ENCODE results near the gene TCP11L2. TPM values are rescaled to one million over a fixed set of nuclear protein-coding genes. Genes with fewer than 3 reads are reported as not detected.

TCP11L2 gene
- total and polyA plus RNA-seq, 2 of the 4 experiments (the other 2 are of a cell fraction) = 7.3 to 32.8 TPM

GRCh38 chr12:106305376-106305775 lies 2.8 kb downstream of the TCP11L2 start:
- DNase-seq (peak; percentile 32), ATAC-seq (ENCODE audit: low read depth) (no peak)
- H2BK20ac ChIP-seq (ENCODE audit: low read depth, low read length) = no peak overlapping the region
- TF ChIP-seq CEBPB (IDR thresholded peaks at IDR 0.05; ENCODE audit: low read depth, low read length) (0 out of 2 replicates have a peak, but pooled peaks have one; percentile 9), MXI1 (IDR thresholded peaks at IDR 0.05; ENCODE audit: borderline replicate concordance, low read depth, low read length) (no peak), NFE2L2 (IDR thresholded peaks at IDR 0.05; ENCODE audit: low read depth, low read length) (no peak), RAD21 (IDR thresholded peaks at IDR 0.05; ENCODE audit: low read length) (no peak), SMC3 (IDR thresholded peaks at IDR 0.05; ENCODE audit: low read depth, low read length) (no peak)
- no peak overlapping the region for H2AFZ ChIP-seq (replicated peaks; ENCODE audit: low read length, poor library complexity)
- H3K27me3 ChIP-seq (ENCODE audit: control insufficient read depth, insufficient read depth, low read length) = no peaks in the 10 kb centered on the region
- H2BK120ac ChIP-seq (ENCODE audit: low read depth, low read length) = no peak overlapping the region
- no peak overlapping the region for H3K4ac ChIP-seq (ENCODE audit: low read depth, low read length)
- no peak overlapping the region for H4K5ac ChIP-seq (ENCODE audit: low read depth, low read length)
- H3K18ac ChIP-seq (ENCODE audit: low read depth, low read length) = no peak overlapping the region
- peaks cover 21% of the 10 kb centered on the region for H3K4me1 ChIP-seq (ENCODE audit: control insufficient read depth, insufficient read depth, low read length)
- POLR2A ChIA-PET (ENCODE audit: unreplicated experiment) = no interaction called here
- intact Hi-C loops (cut with micrococcal nuclease) = no loop called here
- H3K56ac ChIP-seq (ENCODE audit: extremely low read depth, insufficient read depth, low read length) = no peak overlapping the region
- WGBS, 2 experiments (ENCODE audit: extremely low coverage in 2 of 2, insufficient read length in 1 of 2) = 75% methylated on average over 2 of the region's 5 CpGs; no CpG with 5 or more reads in 1 of the 2 experiments
- H3K23ac ChIP-seq (ENCODE audit: low read depth, low read length) = no peak overlapping the region
- H3K9me3 ChIP-seq (ENCODE audit: control insufficient read depth, insufficient read depth, low read length) = no peaks in the 10 kb centered on the region
- H3K4me2 ChIP-seq (ENCODE audit: low read depth, low read length) = no peak overlapping the region
- no peak overlapping the region for H3K4me3 ChIP-seq (ENCODE audit: insufficient read depth, low read depth, low read length)
- H3K36me3 ChIP-seq (ENCODE audit: control insufficient read depth, insufficient read depth, low read length) = no peaks in the 10 kb centered on the region
- no peak overlapping the region for H2AK5ac ChIP-seq (ENCODE audit: low read depth, low read length)
- H3K14ac ChIP-seq (replicated peaks; ENCODE audit: low read depth, low read length) = no peak overlapping the region
- H3K9ac ChIP-seq (ENCODE audit: low read depth, low read length) = no peak overlapping the region
- H3K9me1 ChIP-seq (ENCODE audit: insufficient read depth, low read length) = peaks cover 18% of the 10 kb centered on the region
- H4K91ac ChIP-seq (ENCODE audit: insufficient read depth, low read depth, low read length) = no peak overlapping the region
- in situ Hi-C loops (cut with MboI; ENCODE audit: low sequenced_read_pairs) = no loop called here
- CTCF ChIA-PET = no interaction called here
- dilution Hi-C loops (cut with HindIII; ENCODE audit: low sequenced_read_pairs, unreplicated experiment) = no loop called here
- H4K20me1 ChIP-seq (ENCODE audit: insufficient read depth, low read length) = no peaks in the 10 kb centered on the region
- H3K27ac ChIP-seq (ENCODE audit: insufficient read depth, low read length) = no peak overlapping the region
- no peak overlapping the region for H4K8ac ChIP-seq (ENCODE audit: low read depth in 2 of 2, low read length in 2 of 2)
- H3K79me1 ChIP-seq (ENCODE audit: low read depth in 1 of 2, low read length in 2 of 2) = peaks cover 4 to 32% of the 10 kb centered on the region in 2 experiments; a peak in 3 of 4 replicates
- no peak overlapping the region for H2AK9ac ChIP-seq (replicated peaks; ENCODE audit: low read depth, low read length, poor library complexity)
- no TSS peak for BruUV-seq (replicated peaks)
- H2BK15ac ChIP-seq (ENCODE audit: low read depth, low read length) = no peak overlapping the region
- no peak overlapping the region for H2BK5ac ChIP-seq (ENCODE audit: low read depth, low read length, poor library complexity, severe bottlenecking)

Data from IMR-90 (cell line).